WTC11 (cell line): ENCODE data around the gene REEP3. TPM values are rescaled to one million over a fixed set of nuclear protein-coding genes. Genes with fewer than 3 reads are reported as not detected.
A peak's percentile ranks its signal among the peaks of the same experiment; 100 is the strongest.

Experiments
- ATAC-seq: fragments of 200-7000 bp; cut with Tn5 transposase; 2 replicates; pipeline ENCODE4 v1.10.0; 2021; ENCODE audit warnings: mild to moderate bottlenecking, moderate library complexity
- CTCF ChIA-PET: fragments of 300-600 bp; sonication (Branson Sonifier 250); formaldehyde crosslinking; loops from one replicate; lab custom pipeline; 2021; ENCODE audit warnings: antibody characterized with exemption; lab: Charles Lee
- POLR2A ChIA-PET: fragments of 350-600 bp; sonication (Branson Sonifier 250); formaldehyde crosslinking; loops from one replicate; lab custom pipeline; 2021; ENCODE audit warnings: antibody characterized with exemption; lab: Charles Lee
- DNase-seq: peaks from one replicate; pipeline ENCODE4 v3.0.0; 2021; ENCODE audit warnings: low spot score
- H3K27ac Mint-ChIP-seq: 2 replicates; pipeline ENCODE4 v1.8.0; 2021; ENCODE audit warnings: mixed read lengths
- H3K27me3 Mint-ChIP-seq: 2 replicates; pipeline ENCODE4 v1.8.0; 2021; ENCODE audit warnings: low read depth, mild to moderate bottlenecking, moderate library complexity, mixed read lengths
- H3K36me3 Mint-ChIP-seq: 2 replicates; pipeline ENCODE4 v1.8.0; 2021; ENCODE audit warnings: mixed read lengths
- H3K4me1 Mint-ChIP-seq: 2 replicates; pipeline ENCODE4 v1.8.0; 2022; ENCODE audit warnings: mixed read lengths
- H3K4me3 Mint-ChIP-seq: 2 replicates; pipeline ENCODE4 v1.8.0; 2021; ENCODE audit warnings: mild to moderate bottlenecking, moderate library complexity, mixed read lengths
- H3K9me3 Mint-ChIP-seq: 2 replicates; pipeline ENCODE4 v1.8.0; 2021; ENCODE audit warnings: mixed read lengths
- FOXK1 ChIP-seq: sonication (generic); formaldehyde crosslinking; IDR thresholded peaks from 2 replicates; pipeline ENCODE4 v1.8.0; 2022; ENCODE audit warnings: mild to moderate bottlenecking, moderate library complexity, missing genetic modification reagents
- KAT7 ChIP-seq: sonication (generic); formaldehyde crosslinking; IDR thresholded peaks from 2 replicates; pipeline ENCODE4 v1.8.1; 2023; ENCODE audit warnings: missing genetic modification reagents, mild to moderate bottlenecking, borderline replicate concordance
- NFATC4 ChIP-seq: fragments of 250-450 bp; sonication (Bioruptor Pico); IDR thresholded peaks from 2 replicates; pipeline ENCODE4 v1.9.0; 2021; ENCODE audit warnings: mild to moderate bottlenecking
- NR1H2 ChIP-seq: sonication (generic); formaldehyde crosslinking; IDR thresholded peaks from 2 replicates; pipeline ENCODE4 v1.9.0; 2021; ENCODE audit warnings: mild to moderate bottlenecking, moderate library complexity, missing genetic modification reagents
- NR3C1 ChIP-seq: sonication (generic); formaldehyde crosslinking; conservative IDR thresholded peaks from 2 replicates; pipeline ENCODE4 v1.8.1; 2023; ENCODE audit warnings: low read depth, mild to moderate bottlenecking, missing genetic modification reagents
- RORB ChIP-seq: fragments of 250-450 bp; sonication (Bioruptor Pico); IDR thresholded peaks from 2 replicates; pipeline ENCODE4 v1.9.0; 2021; ENCODE audit warnings: mild to moderate bottlenecking
- SP1 ChIP-seq: sonication (generic); formaldehyde crosslinking; conservative IDR thresholded peaks from 2 replicates; pipeline ENCODE4 v1.8.1; 2022; ENCODE audit warnings: missing genetic modification reagents
- TP53 ChIP-seq: sonication (generic); formaldehyde crosslinking; IDR thresholded peaks from 2 replicates; pipeline ENCODE4 v1.8.1; 2023; ENCODE audit warnings: mild to moderate bottlenecking, missing genetic modification reagents
- ZBTB21 ChIP-seq: sonication (generic); formaldehyde crosslinking; IDR thresholded peaks from 2 replicates; pipeline ENCODE4 v1.8.1; 2023; ENCODE audit warnings: mild to moderate bottlenecking, missing genetic modification reagents, borderline replicate concordance
- ZNF232 ChIP-seq: sonication (generic); formaldehyde crosslinking; IDR thresholded peaks from 2 replicates; pipeline ENCODE4 v1.8.0; 2022; ENCODE audit warnings: mild to moderate bottlenecking, missing genetic modification reagents
- ZNF317 ChIP-seq: sonication (generic); formaldehyde crosslinking; IDR thresholded peaks from 2 replicates; pipeline ENCODE4 v1.8.1; 2023; ENCODE audit warnings: low read depth, mild to moderate bottlenecking, moderate library complexity, missing genetic modification reagents, borderline replicate concordance
- total RNA-seq: library from RNA; stranded (reverse); gene quantifications from 3 replicates; pipeline ENCODE4 v1.2.3, GENCODE V29; 2021
- TF ChIP-seq, protein P1 (sequence below): sonication (generic); formaldehyde crosslinking; conservative IDR thresholded peaks from 2 replicates; pipeline ENCODE4 v1.8.1; 2022; ENCODE audit warnings: mild to moderate bottlenecking, missing genetic modification reagents
- TF ChIP-seq, protein P2 (sequence below): sonication (generic); formaldehyde crosslinking; IDR thresholded peaks from 2 replicates; pipeline ENCODE4 v1.8.1; 2023; ENCODE audit warnings: mild to moderate bottlenecking, missing genetic modification reagents, moderate library complexity
- TF ChIP-seq, protein P3 (sequence below): fragments of 250-450 bp; sonication (Bioruptor Pico); IDR thresholded peaks from 2 replicates; pipeline ENCODE4 v1.9.0; 2021; ENCODE audit warnings: mild to moderate bottlenecking
- TF ChIP-seq, protein P4 (sequence below): sonication (generic); formaldehyde crosslinking; IDR thresholded peaks from 2 replicates; pipeline ENCODE4 v1.8.1; 2022; ENCODE audit warnings: low read depth, missing genetic modification reagents, borderline replicate concordance
- TF ChIP-seq, protein P5 (sequence below): fragments of 250-450 bp; sonication (Bioruptor Pico); conservative IDR thresholded peaks from 2 replicates; pipeline ENCODE4 v1.9.0; 2021; ENCODE audit warnings: mild to moderate bottlenecking
- TF ChIP-seq, protein P6 (sequence below): sonication (generic); formaldehyde crosslinking; IDR thresholded peaks from 2 replicates; pipeline ENCODE4 v1.8.0; 2022; ENCODE audit warnings: mild to moderate bottlenecking, missing genetic modification reagents
- TF ChIP-seq, protein P7 (sequence below): sonication (generic); formaldehyde crosslinking; conservative IDR thresholded peaks from 2 replicates; pipeline ENCODE4 v1.8.1; 2023; ENCODE audit warnings: mild to moderate bottlenecking, low read depth, missing genetic modification reagents, moderate library complexity
- TF ChIP-seq, protein P8 (sequence below): sonication (generic); formaldehyde crosslinking; IDR thresholded peaks from 2 replicates; pipeline ENCODE4 v1.8.1; 2022; ENCODE audit warnings: mild to moderate bottlenecking, moderate library complexity, missing genetic modification reagents

Gene REEP3
- total RNA-seq, 1 experiment from 2014 or later, result 18.5 TPM

DNA sequence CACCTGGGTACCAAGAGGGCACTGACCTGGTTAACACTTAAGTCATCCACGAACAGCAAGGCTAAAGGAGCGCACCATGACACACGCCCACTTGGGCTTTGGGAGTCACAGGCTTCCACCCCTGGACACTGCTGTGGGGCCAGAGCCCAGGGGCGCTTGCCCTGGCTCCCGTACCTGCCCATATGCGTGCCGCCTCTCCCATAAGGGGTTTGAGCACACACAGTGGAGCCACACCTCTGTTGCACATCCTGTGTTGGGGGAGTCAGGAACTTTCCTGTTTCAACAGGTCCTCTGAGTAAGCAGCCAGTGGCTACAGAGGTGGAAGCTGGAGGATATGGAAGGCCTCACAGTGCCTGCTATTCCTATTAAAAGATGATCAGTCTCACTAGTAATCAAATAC, 152.0 kb downstream of the REEP3 start:
- H3K27ac Mint-ChIP-seq, result peak overlapping the region; percentile 21; the same call in 1 of the 2 replicates

DNA sequence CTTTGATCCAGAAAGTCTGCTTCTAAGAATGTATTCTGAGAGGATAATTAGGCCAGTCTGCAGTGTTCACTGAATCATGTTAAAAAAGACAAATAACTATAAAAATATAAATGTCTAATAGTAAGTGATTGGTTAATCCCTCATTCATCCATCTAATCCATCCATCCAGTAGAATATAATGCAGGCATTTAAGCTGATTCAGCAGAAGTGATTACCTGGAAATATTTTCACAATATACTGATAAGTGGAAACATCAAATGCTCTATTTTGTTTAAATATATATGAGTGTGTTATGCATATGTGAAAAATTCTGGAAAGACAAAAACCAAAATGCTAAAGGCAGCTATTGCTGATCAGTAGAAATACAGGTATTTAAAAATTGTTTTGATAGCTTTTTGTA, 152.6 kb downstream of the REEP3 start:
- Mint-ChIP-seq H3K27me3 (no peaks in the 10 kb centered on the region), H3K36me3 (no peaks in the 10 kb centered on the region), H3K4me1 (peaks cover 47% of the 10 kb centered on the region), H3K9me3 (no peaks in the 10 kb centered on the region), H3K4me3 (no peak overlapping the region), H3K27ac (no peak overlapping the region)
- DNase-seq (no peak), ATAC-seq (no peak)
- TF ChIP-seq ZBTB21 (CRISPR knock-in tag) (no peak), NR1H2 (CRISPR knock-in tag) (no peak), ZNF317 (no peak), NR3C1 (CRISPR knock-in tag) (no peak), ZNF232 (CRISPR knock-in tag) (no peak), TP53 (no peak), SP1 (no peak)
- TF ChIP-seq, protein P1, sequence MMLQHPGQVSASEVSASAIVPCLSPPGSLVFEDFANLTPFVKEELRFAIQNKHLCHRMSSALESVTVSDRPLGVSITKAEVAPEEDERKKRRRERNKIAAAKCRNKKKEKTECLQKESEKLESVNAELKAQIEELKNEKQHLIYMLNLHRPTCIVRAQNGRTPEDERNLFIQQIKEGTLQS, result no peak
- TF ChIP-seq, protein P2, sequence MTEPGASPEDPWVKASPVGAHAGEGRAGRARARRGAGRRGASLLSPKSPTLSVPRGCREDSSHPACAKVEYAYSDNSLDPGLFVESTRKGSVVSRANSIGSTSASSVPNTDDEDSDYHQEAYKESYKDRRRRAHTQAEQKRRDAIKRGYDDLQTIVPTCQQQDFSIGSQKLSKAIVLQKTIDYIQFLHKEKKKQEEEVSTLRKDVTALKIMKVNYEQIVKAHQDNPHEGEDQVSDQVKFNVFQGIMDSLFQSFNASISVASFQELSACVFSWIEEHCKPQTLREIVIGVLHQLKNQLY (CRISPR knock-in tag), result no peak
- TF ChIP-seq, protein P3, sequence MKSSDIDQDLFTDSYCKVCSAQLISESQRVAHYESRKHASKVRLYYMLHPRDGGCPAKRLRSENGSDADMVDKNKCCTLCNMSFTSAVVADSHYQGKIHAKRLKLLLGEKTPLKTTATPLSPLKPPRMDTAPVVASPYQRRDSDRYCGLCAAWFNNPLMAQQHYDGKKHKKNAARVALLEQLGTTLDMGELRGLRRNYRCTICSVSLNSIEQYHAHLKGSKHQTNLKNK (CRISPR knock-in tag), result no peak
- TF ChIP-seq, protein P4, sequence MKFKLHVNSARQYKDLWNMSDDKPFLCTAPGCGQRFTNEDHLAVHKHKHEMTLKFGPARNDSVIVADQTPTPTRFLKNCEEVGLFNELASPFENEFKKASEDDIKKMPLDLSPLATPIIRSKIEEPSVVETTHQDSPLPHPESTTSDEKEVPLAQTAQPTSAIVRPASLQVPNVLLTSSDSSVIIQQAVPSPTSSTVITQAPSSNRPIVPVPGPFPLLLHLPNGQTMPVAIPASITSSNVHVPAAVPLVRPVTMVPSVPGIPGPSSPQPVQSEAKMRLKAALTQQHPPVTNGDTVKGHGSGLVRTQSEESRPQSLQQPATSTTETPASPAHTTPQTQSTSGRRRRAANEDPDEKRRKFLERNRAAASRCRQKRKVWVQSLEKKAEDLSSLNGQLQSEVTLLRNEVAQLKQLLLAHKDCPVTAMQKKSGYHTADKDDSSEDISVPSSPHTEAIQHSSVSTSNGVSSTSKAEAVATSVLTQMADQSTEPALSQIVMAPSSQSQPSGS (CRISPR knock-in tag), result no peak
- TF ChIP-seq, protein P5, sequence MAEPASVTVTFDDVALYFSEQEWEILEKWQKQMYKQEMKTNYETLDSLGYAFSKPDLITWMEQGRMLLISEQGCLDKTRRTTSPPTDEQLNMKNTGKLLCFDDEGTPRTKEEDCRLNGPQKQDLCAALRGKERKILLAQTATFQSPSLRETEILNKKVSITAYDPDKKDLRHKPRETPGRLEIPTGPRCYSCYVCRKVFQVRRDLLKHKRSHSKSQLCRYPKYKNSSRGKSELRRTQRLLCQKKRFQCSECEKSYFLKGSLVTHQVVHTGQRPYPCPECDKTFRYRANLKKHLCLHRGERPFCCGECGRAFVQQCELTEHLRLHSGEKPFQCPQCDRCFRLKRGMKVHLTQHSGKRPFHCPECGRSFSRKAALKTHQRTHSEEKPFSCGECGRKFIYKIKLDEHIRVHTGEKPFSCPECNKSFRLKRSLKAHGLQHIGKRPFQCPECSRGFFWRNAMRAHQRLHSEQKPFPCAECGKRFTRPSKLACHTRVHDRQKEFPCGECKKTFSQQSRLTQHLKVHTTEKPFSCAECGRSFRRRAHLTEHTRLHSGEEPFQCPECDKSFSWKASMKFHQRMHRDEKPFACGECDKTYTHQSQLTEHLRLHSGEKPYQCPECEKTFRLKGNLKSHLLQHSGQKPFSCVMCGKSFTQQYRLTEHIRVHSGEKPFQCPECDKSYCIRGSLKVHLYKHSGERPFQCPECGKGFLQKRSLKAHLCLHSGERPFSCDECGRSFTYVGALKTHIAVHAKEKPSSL (CRISPR knock-in tag), result no peak
- TF ChIP-seq, protein P6, sequence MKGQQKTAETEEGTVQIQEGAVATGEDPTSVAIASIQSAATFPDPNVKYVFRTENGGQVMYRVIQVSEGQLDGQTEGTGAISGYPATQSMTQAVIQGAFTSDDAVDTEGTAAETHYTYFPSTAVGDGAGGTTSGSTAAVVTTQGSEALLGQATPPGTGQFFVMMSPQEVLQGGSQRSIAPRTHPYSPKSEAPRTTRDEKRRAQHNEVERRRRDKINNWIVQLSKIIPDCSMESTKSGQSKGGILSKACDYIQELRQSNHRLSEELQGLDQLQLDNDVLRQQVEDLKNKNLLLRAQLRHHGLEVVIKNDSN (CRISPR knock-in tag), result no peak
- CTCF ChIA-PET, result interaction anchor here (1.0 kb wide), 1 partner anchor 146 kb away, joined by 3 read pairs; no protein-coding TSS in a partner anchor
- POLR2A ChIA-PET, result no interaction called here

More for the DNA sequence above, 152.0 kb downstream of the REEP3 start:
- TF ChIP-seq KAT7 (CRISPR knock-in tag) (no peak), RORB (no peak), FOXK1 (CRISPR knock-in tag) (no peak), NFATC4 (CRISPR knock-in tag) (no peak)
- TF ChIP-seq, protein P7, sequence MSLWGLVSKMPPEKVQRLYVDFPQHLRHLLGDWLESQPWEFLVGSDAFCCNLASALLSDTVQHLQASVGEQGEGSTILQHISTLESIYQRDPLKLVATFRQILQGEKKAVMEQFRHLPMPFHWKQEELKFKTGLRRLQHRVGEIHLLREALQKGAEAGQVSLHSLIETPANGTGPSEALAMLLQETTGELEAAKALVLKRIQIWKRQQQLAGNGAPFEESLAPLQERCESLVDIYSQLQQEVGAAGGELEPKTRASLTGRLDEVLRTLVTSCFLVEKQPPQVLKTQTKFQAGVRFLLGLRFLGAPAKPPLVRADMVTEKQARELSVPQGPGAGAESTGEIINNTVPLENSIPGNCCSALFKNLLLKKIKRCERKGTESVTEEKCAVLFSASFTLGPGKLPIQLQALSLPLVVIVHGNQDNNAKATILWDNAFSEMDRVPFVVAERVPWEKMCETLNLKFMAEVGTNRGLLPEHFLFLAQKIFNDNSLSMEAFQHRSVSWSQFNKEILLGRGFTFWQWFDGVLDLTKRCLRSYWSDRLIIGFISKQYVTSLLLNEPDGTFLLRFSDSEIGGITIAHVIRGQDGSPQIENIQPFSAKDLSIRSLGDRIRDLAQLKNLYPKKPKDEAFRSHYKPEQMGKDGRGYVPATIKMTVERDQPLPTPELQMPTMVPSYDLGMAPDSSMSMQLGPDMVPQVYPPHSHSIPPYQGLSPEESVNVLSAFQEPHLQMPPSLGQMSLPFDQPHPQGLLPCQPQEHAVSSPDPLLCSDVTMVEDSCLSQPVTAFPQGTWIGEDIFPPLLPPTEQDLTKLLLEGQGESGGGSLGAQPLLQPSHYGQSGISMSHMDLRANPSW (CRISPR knock-in tag), result no peak
- TF ChIP-seq, protein P8, sequence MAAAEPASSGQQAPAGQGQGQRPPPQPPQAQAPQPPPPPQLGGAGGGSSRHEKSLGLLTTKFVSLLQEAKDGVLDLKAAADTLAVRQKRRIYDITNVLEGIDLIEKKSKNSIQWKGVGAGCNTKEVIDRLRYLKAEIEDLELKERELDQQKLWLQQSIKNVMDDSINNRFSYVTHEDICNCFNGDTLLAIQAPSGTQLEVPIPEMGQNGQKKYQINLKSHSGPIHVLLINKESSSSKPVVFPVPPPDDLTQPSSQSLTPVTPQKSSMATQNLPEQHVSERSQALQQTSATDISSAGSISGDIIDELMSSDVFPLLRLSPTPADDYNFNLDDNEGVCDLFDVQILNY (CRISPR knock-in tag), result no peak
- Mint-ChIP-seq H3K4me1 (peaks cover 48% of the 10 kb centered on the region), H3K27me3 (no peaks in the 10 kb centered on the region), H3K36me3 (no peaks in the 10 kb centered on the region), H3K4me3 (no peak overlapping the region), H3K9me3 (no peaks in the 10 kb centered on the region)
- ChIA-PET POLR2A (no interaction called here), CTCF (no interaction called here)
- ATAC-seq (no peak), DNase-seq (no peak)
